Measurements from ENCODE around the gene BCAS3.

BCAS3 gene

GRCh38 chr17:61405686-61406536, 728.3 kb downstream of the BCAS3 start:
- no peak for DNase-seq

- no peak for DNase-seq
These were observed 728.8 kb downstream of the BCAS3 start for GRCh38 chr17:61406537-61406845.

- no peak for DNase-seq
These were observed 729.6 kb downstream of the BCAS3 start for GRCh38 chr17:61406971-61407911.

GRCh38 chr17:61408151-61409041, 730.7 kb downstream of the BCAS3 start:
- DNase-seq: no peak

- no peak for DNase-seq
These were observed 731.9 kb downstream of the BCAS3 start for GRCh38 chr17:61409301-61410112.

- DNase-seq: peak; percentile 29
These were observed 732.7 kb downstream of the BCAS3 start for GRCh38 chr17:61410141-61411010.

GRCh38 chr17:61411011-61411260, 733.3 kb downstream of the BCAS3 start:
- no peak for DNase-seq

GRCh38 chr17:61411261-61412142, 733.9 kb downstream of the BCAS3 start:
- peak; percentile 27 for DNase-seq

GRCh38 chr17:61412143-61412859, 734.6 kb downstream of the BCAS3 start:
- DNase-seq: peak; percentile 36

- no peak for DNase-seq
These were observed 735.4 kb downstream of the BCAS3 start for GRCh38 chr17:61412860-61413660.

- no peak for DNase-seq
These were observed 736.0 kb downstream of the BCAS3 start for GRCh38 chr17:61413661-61414126.

- no peak for DNase-seq
These were observed 736.7 kb downstream of the BCAS3 start for GRCh38 chr17:61414141-61414935.

GRCh38 chr17:61414936-61415251, 737.2 kb downstream of the BCAS3 start:
- no peak for DNase-seq

- DNase-seq: no peak
These were observed 737.9 kb downstream of the BCAS3 start for GRCh38 chr17:61415374-61416210.

GRCh38 chr17:61416211-61416539, 738.5 kb downstream of the BCAS3 start:
- DNase-seq: no peak

- DNase-seq: peak; percentile 47
These were observed 739.1 kb downstream of the BCAS3 start for GRCh38 chr17:61416540-61417363.
